ENCODE data around the gene TAF13. TPM values are rescaled to one million over a fixed set of nuclear protein-coding genes. Genes with fewer than 3 reads are reported as not detected.

Gene TAF13
- total and polyA plus RNA-seq, 9 of the 15 experiments (the other 6 are each of a cell fraction or from before 2014, with no cell fraction given): 14.9 to 77.2 (median 38.7) TPM

DNA sequence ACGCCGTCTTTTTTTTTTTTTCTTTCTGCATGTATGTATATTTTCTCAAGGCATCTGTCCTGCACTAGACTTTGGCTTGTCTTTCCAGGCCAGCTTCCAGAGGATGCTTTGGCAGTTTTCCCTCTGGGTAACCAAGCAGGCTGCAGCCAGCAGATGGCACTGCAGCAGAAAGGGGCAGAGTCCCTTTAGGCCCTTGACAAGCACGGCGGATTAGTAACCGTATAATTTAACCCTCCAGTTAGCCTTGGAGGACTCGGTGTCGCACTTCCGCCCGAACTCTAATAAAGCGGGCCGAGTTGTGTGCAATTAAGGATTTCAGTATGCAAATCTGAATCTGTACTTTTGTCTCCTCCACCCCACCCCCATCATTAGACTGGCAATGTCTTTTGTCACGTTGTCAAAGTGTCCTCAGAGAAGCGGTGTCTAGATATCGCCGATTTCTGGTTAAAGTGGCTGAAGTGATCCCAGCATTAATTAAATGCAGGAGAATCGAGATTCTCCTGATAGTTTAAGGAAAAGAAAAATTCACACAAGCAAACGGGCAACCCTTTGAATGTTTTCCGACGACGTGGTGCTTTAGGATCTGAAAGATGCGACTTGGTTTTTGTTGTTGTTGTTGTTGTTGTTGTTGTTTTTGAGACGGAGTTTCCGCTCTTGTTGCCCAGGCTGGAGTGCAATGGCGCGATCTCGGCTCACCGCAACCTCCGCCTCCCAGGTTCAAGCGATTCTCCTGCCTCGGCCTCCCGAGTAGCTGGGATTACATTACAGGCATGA is 13.6 kb upstream of the TAF13 start (continued):
- TF ChIP-seq TCF3 (CRISPR knock-in tag; IDR thresholded peaks at IDR 0.05) (0 out of 2 replicates have a peak, but pooled peaks have one; percentile 6), RBM25 (IDR thresholded peaks at IDR 0.05; ENCODE audit: low read depth, low read length, severe bottlenecking) (no peak), KDM1A (IDR thresholded peaks at IDR 0.05) (peak; percentile 42 to 62; a peak in 2 of 4 replicates), ZNF175 (CRISPR knock-in tag; IDR thresholded peaks at IDR 0.05; ENCODE audit: low read depth) (no peak), ZNF165 (CRISPR knock-in tag; IDR thresholded peaks at IDR 0.05; ENCODE audit: borderline replicate concordance) (no peak), ZNF23 (CRISPR knock-in tag; IDR thresholded peaks at IDR 0.05) (0 out of 2 replicates have a peak, but pooled peaks have one; percentile 42), ZKSCAN1 (IDR thresholded peaks at IDR 0.05; ENCODE audit: low read depth, low read length) (peak; percentile 55; the same call in 1 of the 2 replicates), KAT8 (IDR thresholded peaks at IDR 0.05; ENCODE audit: low read depth) (no peak), ASH1L (IDR thresholded peaks at IDR 0.05; ENCODE audit: borderline replicate concordance, low read depth, partially characterized antibody) (no peak), RAD51 (IDR thresholded peaks at IDR 0.05; ENCODE audit: borderline replicate concordance, low read depth) (peak; percentile 19; the same call in 1 of the 2 replicates)
- TF ChIP-seq, protein P1, sequence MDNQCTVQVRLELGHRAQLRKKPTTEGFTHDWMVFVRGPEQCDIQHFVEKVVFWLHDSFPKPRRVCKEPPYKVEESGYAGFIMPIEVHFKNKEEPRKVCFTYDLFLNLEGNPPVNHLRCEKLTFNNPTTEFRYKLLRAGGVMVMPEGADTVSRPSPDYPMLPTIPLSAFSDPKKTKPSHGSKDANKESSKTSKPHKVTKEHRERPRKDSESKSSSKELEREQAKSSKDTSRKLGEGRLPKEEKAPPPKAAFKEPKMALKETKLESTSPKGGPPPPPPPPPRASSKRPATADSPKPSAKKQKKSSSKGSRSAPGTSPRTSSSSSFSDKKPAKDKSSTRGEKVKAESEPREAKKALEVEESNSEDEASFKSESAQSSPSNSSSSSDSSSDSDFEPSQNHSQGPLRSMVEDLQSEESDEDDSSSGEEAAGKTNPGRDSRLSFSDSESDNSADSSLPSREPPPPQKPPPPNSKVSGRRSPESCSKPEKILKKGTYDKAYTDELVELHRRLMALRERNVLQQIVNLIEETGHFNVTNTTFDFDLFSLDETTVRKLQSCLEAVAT (IDR thresholded peaks at IDR 0.05): peak in 1 of 2 experiments; percentile 69; a peak in 2 of 4 replicates
- TF ChIP-seq, protein P2, sequence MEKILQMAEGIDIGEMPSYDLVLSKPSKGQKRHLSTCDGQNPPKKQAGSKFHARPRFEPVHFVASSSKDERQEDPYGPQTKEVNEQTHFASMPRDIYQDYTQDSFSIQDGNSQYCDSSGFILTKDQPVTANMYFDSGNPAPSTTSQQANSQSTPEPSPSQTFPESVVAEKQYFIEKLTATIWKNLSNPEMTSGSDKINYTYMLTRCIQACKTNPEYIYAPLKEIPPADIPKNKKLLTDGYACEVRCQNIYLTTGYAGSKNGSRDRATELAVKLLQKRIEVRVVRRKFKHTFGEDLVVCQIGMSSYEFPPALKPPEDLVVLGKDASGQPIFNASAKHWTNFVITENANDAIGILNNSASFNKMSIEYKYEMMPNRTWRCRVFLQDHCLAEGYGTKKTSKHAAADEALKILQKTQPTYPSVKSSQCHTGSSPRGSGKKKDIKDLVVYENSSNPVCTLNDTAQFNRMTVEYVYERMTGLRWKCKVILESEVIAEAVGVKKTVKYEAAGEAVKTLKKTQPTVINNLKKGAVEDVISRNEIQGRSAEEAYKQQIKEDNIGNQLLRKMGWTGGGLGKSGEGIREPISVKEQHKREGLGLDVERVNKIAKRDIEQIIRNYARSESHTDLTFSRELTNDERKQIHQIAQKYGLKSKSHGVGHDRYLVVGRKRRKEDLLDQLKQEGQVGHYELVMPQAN (IDR thresholded peaks at IDR 0.05; ENCODE audit: borderline replicate concordance): peak; percentile 16
- TF ChIP-seq, protein P3, sequence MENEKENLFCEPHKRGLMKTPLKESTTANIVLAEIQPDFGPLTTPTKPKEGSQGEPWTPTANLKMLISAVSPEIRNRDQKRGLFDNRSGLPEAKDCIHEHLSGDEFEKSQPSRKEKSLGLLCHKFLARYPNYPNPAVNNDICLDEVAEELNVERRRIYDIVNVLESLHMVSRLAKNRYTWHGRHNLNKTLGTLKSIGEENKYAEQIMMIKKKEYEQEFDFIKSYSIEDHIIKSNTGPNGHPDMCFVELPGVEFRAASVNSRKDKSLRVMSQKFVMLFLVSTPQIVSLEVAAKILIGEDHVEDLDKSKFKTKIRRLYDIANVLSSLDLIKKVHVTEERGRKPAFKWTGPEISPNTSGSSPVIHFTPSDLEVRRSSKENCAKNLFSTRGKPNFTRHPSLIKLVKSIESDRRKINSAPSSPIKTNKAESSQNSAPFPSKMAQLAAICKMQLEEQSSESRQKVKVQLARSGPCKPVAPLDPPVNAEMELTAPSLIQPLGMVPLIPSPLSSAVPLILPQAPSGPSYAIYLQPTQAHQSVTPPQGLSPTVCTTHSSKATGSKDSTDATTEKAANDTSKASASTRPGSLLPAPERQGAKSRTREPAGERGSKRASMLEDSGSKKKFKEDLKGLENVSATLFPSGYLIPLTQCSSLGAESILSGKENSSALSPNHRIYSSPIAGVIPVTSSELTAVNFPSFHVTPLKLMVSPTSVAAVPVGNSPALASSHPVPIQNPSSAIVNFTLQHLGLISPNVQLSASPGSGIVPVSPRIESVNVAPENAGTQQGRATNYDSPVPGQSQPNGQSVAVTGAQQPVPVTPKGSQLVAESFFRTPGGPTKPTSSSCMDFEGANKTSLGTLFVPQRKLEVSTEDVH (IDR thresholded peaks at IDR 0.05; ENCODE audit: low read depth, partially characterized antibody): peak; percentile 35
- TF ChIP-seq, protein P4, sequence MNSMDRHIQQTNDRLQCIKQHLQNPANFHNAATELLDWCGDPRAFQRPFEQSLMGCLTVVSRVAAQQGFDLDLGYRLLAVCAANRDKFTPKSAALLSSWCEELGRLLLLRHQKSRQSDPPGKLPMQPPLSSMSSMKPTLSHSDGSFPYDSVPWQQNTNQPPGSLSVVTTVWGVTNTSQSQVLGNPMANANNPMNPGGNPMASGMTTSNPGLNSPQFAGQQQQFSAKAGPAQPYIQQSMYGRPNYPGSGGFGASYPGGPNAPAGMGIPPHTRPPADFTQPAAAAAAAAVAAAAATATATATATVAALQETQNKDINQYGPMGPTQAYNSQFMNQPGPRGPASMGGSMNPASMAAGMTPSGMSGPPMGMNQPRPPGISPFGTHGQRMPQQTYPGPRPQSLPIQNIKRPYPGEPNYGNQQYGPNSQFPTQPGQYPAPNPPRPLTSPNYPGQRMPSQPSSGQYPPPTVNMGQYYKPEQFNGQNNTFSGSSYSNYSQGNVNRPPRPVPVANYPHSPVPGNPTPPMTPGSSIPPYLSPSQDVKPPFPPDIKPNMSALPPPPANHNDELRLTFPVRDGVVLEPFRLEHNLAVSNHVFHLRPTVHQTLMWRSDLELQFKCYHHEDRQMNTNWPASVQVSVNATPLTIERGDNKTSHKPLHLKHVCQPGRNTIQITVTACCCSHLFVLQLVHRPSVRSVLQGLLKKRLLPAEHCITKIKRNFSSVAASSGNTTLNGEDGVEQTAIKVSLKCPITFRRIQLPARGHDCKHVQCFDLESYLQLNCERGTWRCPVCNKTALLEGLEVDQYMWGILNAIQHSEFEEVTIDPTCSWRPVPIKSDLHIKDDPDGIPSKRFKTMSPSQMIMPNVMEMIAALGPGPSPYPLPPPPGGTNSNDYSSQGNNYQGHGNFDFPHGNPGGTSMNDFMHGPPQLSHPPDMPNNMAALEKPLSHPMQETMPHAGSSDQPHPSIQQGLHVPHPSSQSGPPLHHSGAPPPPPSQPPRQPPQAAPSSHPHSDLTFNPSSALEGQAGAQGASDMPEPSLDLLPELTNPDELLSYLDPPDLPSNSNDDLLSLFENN (IDR thresholded peaks at IDR 0.05; ENCODE audit: low read depth in 2 of 2, low read length in 2 of 2): peak in 1 of 2 experiments; percentile 35; a peak in 1 of 4 replicates
- TF ChIP-seq, protein P5, sequence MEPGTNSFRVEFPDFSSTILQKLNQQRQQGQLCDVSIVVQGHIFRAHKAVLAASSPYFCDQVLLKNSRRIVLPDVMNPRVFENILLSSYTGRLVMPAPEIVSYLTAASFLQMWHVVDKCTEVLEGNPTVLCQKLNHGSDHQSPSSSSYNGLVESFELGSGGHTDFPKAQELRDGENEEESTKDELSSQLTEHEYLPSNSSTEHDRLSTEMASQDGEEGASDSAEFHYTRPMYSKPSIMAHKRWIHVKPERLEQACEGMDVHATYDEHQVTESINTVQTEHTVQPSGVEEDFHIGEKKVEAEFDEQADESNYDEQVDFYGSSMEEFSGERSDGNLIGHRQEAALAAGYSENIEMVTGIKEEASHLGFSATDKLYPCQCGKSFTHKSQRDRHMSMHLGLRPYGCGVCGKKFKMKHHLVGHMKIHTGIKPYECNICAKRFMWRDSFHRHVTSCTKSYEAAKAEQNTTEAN (CRISPR knock-in tag; IDR thresholded peaks at IDR 0.05): no peak
